Measurements from ENCODE around the gene ADGRB2.

Gene ADGRB2

DNA sequence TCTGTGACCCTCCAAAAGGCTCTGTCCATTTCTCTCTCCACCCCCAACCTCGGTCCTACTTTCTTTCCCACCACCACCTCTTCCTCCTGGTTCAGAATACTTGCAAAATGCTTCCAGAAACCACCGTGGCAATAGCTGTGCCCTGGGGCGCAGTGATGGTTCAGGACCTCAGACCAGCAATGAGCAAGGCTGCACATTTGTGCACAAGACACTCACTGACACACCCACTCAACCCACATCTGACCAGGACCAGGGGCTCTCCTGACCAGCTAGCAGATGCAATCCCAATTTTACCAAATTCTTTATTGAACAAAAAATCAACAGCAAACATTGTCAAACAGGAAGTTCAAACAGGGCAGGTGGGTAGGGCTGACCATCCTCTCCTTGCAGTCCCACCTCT is 26.0 kb upstream of the ADGRB2 start:
- TF ChIP-seq POLR2A (IDR thresholded peaks at IDR 0.05; ENCODE audit: low read length): no peak
- TF ChIP-seq GATA1 (IDR thresholded peaks at IDR 0.05; ENCODE audit: low read depth, low read length): no peak
- no peak for DNase-seq

DNA sequence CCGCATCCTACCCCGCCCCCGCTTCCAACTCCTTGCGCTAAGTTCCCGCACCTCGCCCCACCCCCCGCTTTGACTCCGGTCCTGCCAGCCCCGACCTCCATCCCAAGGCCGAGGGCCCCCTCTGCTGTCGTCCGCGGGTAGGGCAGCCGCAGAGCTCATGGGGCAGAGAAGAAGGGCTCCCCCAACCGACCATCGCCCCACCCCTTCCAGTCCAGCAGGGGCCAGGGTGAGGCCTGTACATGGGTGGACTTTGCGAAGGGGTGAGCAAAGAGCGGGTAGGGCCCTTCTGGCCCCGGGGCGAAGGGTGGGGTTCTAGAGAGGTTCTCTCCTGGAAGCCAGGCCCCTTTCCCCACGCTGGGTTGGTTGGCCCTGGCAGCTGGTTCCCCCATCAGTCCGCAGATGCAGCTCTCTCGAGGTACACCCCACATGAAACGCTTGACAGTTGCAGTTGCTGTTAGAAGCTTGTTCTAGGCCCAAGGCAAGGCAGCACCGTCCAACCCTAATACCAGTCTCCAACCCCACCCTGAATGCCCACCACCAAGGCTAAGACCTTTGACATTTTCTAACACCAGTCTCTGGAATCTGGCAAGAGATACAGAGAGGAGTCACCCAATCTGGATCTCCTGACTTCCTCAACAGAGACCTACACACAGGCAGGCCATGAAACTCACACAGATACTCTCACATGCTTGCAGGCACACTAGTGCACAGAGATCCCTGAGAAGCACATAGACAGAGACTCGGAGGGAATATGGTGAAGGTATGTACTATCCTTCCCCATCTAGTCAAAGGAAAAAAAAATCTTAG is 25.3 kb upstream of the ADGRB2 start:
- TF ChIP-seq GATA1 (IDR thresholded peaks at IDR 0.05; ENCODE audit: low read depth, low read length) (no peak), POLR2A (IDR thresholded peaks at IDR 0.05; ENCODE audit: low read length) (no peak)

DNA sequence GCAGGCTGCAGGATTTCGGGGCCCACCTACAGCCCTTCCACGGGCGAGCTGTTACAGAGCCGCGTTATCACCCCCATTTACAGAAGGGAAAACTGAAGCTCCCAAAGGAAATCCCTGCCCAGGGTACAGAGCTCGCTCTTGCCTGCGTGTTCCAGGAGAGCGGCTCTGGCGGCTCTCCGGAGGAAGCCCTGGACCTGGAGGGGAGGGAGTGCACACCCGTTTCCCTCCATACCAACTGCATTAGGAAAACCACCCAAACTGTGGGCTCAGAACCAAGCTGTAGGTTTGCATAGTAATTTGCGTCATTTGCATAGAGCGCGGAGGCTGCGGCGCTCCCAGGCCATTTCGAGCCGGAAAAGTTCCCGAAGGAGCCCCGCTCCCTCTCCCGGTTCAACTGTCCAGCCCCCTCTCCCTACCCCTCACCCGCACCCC is 24.7 kb upstream of the ADGRB2 start:
- TF ChIP-seq GATA1 (IDR thresholded peaks at IDR 0.05; ENCODE audit: low read depth, low read length) (no peak), POLR2A (IDR thresholded peaks at IDR 0.05; ENCODE audit: low read length) (no peak)
- DNase-seq: no peak

More for the DNA sequence above, 25.3 kb upstream of the ADGRB2 start:
- peak; percentile 88 to 92 for DNase-seq

DNA sequence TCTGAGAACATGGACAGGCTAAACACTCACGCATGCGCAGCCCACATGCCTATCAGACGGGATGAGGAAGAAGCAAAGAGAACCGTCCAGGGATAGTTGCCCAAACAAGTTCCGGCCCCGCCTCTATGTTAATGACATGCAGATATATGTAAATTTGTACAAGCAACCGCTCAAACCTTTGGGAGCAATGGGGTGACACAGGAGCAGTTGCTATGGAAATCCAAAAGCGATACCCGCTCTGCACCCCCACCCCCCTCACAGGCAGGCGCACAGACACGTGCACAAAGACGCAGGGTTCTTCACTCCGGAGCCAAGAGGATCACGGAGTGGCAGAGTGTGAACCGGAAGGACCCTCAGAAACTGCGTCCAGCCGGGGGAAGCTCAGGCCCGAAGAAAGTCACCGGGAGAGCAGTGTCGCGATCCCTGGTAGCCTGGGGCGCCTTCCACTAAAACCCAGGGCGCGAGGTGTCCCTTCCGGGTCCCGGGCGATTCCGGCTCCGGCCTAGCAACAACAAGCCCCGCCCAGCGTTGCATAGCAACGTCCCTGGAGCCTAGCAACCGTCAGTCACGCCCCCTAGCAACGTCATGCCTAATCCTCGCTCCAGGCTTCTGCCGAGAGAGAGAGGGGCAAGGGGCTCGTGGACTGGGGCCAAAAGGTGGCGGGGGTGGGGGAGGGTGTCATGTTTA is 24.1 kb upstream of the ADGRB2 start:
- peak; percentile 88 to 92 for DNase-seq
- TF ChIP-seq POLR2A (IDR thresholded peaks at IDR 0.05; ENCODE audit: low read length): peak; percentile 61
- TF ChIP-seq GATA1 (IDR thresholded peaks at IDR 0.05; ENCODE audit: low read depth, low read length): no peak

DNA sequence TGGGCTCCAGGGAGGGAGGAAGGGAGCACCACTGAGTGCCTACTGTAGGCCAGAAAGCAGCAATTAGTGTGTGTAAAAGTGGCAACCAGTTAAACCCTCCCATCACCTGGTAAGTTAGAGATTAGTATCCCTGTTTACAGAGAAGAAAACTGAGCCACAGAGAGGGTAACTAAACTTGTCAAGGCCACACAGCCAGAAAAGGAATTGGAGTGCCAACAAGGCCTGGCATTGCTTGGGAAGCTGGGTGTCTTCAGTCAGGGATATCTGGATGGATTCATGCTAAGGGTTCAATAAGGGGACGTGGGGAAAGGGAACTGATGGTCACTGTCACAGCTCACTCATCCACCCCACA is 23.6 kb upstream of the ADGRB2 start:
- TF ChIP-seq GATA1 (IDR thresholded peaks at IDR 0.05; ENCODE audit: low read depth, low read length): no peak
- no peak for TF ChIP-seq POLR2A (IDR thresholded peaks at IDR 0.05; ENCODE audit: low read length)
- no peak for DNase-seq

DNA sequence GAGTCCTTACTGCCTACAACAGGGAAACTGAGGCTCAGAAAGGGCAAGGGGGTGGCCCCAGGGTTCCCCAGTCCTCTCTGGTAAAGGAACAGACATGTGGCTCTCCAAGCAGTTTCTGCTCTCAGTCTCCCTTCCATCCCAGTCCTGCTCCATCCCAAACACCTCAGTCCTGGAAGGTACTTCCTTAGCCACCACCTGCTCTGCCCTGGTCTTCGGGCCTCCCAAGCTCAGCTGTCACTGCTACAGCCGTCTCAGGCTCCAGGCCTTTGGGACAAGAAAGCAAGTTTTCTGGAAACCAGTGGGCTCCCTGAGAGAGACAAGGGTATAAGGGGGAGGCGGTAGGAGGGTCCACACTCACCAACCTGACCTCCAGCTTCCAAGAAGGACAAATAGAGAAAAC is 23.1 kb upstream of the ADGRB2 start:
- TF ChIP-seq GATA1 (IDR thresholded peaks at IDR 0.05; ENCODE audit: low read depth, low read length) (no peak), POLR2A (IDR thresholded peaks at IDR 0.05; ENCODE audit: low read length) (no peak)
- DNase-seq: no peak

DNA sequence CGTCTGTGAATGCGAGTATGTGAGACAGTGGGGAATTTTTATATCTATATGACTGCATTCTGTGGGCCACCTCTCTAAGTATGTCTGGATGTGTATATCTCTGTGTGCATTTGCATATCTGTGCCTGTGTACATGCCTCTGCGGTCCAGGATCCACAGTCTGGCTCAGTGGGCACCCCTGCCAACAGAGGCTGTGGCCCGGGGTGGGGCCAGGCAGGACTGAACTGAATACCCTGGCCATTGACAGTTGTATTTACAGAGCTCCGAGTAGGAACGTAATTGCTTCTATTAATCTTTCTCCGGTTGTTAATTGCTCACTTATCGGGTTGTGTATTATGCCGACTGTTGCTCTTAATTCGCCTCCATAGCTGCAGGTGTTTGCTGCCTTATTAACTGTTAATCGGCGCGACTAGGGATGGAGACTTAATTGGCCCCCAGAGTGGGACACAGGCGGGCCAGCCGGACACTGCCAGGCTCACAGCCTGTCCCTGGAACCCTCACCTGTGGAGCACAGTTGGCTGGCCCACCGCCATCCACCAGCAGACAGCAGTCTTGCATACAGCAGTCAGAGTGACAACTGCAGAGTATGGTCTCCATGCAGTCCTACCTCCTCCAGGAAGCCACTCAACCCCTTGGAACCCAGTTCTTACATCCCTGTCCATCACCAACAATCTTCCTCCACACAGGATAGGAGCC is 22.4 kb upstream of the ADGRB2 start:
- TF ChIP-seq POLR2A (IDR thresholded peaks at IDR 0.05; ENCODE audit: low read length): no peak
- no peak for DNase-seq

DNA sequence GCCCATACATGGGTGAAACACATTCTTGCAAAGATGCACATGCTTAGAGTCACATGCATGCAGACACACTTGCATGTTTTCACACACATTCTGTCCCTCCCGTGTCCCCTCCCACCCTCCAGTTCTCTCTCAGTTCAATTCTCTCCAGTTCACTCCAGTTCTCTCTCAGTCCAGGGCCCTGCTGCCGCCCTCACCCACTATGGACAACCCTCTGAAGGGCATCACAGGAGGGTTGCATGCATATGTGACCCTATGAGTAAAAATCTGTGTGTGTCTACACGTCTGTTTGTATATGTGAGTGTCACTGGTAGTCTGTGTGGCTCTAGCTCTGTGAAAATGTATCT is 21.8 kb upstream of the ADGRB2 start:
- no peak for TF ChIP-seq GATA1 (IDR thresholded peaks at IDR 0.05; ENCODE audit: low read depth, low read length)
- no peak for TF ChIP-seq POLR2A (IDR thresholded peaks at IDR 0.05; ENCODE audit: low read length)
- DNase-seq: no peak

DNA sequence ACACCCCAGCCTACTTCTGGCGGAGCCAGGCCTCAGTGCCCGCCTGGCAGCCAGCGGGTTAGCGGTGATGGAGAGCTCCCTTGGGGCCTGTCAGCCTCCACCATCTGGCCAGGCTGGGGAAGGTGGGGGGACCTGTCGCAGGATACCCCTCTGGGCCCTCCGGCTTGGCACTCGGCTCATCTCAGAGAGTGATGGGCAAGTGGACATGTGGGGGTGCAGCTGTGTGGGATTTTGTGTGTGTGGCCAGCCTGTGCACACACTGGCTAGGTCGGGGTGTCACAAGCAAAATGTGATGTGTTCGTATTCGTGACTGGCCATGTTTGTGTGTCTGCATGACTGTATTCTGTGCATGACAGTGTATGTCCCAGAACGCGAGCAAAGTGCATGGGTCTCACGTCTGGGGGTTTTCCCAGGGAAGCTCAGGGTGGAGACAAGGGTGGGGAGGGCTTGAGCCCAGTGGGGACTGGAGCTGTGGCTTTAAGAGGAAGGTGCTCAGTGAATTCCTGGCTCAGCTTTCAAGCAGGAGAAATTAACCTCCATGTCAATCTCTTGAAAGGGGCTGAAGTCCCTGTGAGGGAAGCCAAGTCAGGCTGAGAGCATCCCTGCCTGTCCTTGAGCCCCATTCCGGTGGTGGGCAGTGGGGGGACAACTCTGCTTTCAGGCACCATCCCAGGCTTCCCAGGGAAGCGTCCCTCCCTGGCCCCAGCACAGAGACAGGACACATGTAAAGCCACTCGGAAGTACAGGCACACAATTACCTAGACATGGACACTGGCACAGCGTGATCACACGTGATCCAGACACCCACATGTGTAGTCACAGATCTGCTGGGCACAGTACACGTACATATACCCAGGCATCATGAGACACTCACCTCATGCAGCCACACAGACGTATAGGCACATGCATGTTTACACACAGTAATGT is 21.1 kb upstream of the ADGRB2 start:
- DNase-seq: no peak
- TF ChIP-seq POLR2A (IDR thresholded peaks at IDR 0.05; ENCODE audit: low read length) (no peak), GATA1 (IDR thresholded peaks at IDR 0.05; ENCODE audit: low read depth, low read length) (no peak)

DNA sequence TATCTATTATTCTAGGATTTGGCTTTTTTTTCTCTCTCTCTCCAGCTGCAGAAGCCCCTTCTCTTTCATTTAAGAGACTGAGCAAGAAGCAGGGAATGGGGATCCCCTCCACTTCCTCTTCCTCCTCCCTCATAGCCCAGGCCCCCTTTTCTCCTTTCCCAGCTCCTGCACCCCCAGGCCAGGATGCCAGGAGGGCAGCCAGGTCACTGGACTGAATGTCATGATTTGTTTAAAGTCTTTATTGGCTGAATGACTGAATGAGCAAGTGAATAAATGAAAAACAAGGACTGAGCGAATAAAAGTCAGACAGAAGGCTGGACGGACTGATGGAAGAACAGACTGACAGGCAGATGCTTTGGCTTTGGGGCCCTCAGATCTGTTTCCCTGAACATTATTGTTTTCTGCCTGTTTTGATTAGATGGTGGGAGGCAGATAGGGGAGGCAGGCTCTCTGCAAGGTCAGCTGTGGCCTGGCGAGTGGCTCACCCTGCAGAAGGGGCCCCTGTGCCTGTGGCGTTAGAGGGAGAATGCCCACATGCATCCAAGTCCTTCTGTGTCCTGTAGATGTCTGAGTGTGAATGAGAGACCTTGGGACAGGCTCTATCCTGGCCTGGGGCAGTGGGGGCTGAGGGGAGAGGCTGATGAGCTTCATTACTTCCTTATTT is 20.3 kb upstream of the ADGRB2 start:
- DNase-seq: no peak
- TF ChIP-seq POLR2A (IDR thresholded peaks at IDR 0.05; ENCODE audit: low read length) (no peak), GATA1 (IDR thresholded peaks at IDR 0.05; ENCODE audit: low read depth, low read length) (no peak)

DNA sequence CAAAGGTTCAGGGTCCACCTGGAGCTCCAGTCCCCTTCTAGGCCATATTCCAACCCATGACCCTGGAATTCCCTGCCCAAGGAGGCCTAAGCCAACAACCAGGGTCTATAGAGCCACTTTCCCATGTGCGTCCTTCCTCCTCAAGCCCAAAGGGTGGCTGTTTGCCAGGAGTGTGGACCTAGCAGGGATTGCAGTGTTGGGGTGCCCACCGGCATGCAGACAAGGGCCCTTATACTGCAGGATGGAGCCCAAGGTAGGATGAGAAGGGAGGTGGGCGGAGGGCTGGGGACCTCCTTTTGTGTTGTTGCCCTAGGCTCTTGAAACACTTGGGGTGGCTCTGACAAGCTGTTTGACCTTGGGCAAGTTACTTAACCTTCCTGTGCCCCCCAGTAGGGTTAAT is 19.7 kb upstream of the ADGRB2 start:
- no peak for DNase-seq
- TF ChIP-seq GATA1 (IDR thresholded peaks at IDR 0.05; ENCODE audit: low read depth, low read length) (no peak), POLR2A (IDR thresholded peaks at IDR 0.05; ENCODE audit: low read length) (no peak)

DNA sequence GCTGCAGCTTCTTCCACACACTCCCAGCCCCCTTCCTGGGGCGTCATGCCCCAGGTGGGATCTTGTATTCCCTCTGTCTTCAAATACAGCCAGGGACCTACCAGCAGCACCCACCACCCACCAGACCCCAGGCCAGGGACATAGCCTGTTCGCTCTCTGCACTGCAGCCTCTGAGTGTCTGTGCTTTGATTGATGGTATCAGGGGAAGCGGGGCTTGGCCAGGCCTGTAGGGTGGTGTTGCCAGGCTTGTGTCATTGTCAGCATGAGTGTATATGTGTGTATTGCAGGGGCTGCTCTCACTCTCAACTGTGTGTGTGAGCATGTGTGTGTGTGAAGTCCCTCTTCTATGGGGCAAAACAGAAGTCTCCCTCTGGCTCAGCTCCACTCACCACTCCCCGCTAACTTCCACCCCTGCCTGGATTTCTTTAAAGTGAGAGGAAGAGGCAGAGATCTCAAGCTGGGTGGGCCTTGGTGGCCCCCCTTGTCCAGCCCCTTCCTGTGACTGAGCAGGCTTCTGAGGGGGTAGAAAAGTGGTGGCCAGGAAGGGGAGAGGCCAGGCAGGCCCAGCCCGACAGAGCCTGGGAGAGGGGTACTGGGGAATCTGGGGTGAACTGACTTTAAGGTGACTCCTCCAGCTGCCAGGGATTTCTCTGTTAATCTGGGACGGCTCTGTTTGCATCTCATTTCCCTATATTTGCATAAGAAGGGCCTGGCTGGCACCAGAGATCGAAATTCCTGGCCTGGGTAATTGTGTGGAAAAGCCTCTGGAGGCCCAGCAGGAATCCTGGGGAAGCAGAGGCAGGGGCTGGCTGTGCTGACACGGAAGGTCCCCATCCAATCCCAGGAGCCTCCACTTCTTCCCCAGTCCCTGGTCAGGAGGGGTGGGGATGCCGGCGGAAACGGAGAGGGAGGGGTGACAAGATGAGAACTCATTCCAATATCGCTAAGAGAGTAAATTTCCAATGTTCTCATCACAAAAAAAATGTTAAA is 18.6 kb upstream of the ADGRB2 start:
- TF ChIP-seq POLR2A (IDR thresholded peaks at IDR 0.05; ENCODE audit: low read length) (no peak), GATA1 (IDR thresholded peaks at IDR 0.05; ENCODE audit: low read depth, low read length) (no peak)

More for the DNA sequence above, 18.6 kb upstream of the ADGRB2 start:
- no peak for DNase-seq
